Right renal pelvis (tissue), 4 donors: ENCODE data around the gene RELN. TPM values are rescaled to one million over a fixed set of nuclear protein-coding genes. Genes with fewer than 3 reads are reported as not detected.
"Not testable (repeated sequence)": the region's sequence is repeated elsewhere in the genome, so short reads cannot be mapped to it uniquely, and the experiment has no call there.

ENCODE experiments used
- DNase-seq, 4 donors: peaks; one replicate each; pipeline ENCODE4 v3.0.0-alpha.2; 2013; ENCODE audit warnings: low read depth in 4 of 4, low spot score in 3 of 4, missing footprints in 1 of 4
- polyA plus RNA-seq, 4 donors: library from polyadenylated mRNA; unstranded; fragments of 120-200 nt; gene quantifications; one replicate each; pipeline ENCODE4 v1.2.1, GENCODE V29; 2013; ENCODE audit not compliant: insufficient read length in 4 of 4

RELN gene
- polyA plus RNA-seq, 4 donors = 12.9 to 24.5 (median 18.7) TPM

DNA sequence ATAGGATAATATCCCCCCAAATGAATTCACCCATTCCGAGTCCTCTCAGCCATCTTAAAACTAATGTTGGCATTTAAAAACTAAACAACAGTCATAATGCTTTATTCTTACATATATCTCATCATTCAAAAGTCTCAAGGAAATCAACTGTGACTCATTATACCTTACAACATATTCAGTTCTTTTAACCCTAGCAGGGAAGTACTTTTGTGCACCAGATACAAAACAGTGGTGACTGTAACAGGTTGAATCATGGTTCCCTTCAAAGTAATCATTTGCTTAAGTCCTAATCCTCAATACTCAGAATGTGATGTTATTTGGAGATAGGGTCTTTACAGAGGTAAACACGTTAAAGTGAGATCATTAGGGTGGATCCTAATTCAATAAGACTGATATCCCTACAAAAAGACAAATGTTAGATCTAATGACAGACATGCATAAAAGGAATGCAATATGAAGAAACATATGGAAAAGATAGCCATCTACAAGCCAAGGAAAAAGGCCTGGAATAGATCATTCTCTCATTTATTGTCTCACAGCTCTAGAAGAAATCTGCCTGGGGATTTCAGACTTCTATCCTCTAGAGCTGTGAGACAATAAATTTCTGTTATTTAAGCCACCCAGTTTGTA lies 42.3 kb downstream of the RELN start:
- DNase-seq = no peak

DNA sequence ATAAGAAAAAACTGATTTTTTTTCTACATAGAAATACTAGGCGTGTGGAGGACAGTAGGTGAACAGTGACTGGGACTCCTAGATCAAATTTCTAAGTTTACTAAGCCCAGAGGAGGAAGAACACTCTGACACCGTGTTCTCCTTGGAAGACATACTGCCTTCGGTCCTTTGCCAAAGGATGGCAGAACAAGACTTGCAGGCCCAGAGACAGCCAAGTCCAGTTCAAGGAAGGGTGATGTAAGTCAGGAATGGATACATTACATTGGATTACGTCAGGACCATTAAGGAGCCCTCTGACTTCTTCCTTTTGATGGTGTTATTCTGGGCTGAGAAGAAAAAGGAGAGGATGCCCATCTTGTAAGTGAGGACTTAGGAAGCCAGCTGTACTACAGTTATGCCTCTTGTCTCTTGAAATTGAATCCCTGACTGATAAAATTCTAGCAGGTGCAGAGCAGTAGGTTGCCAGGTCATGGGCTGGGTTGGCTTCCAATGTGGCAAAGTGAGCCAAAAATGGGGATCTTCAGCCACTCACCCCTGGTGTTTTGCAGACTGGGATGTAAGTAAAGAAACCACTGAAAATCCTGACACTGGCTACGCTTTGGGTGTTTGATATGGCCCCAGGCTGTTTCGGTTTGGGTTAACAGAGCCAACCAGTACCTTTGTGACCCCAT lies 45.1 kb downstream of the RELN start:
- DNase-seq = no peak

DNA sequence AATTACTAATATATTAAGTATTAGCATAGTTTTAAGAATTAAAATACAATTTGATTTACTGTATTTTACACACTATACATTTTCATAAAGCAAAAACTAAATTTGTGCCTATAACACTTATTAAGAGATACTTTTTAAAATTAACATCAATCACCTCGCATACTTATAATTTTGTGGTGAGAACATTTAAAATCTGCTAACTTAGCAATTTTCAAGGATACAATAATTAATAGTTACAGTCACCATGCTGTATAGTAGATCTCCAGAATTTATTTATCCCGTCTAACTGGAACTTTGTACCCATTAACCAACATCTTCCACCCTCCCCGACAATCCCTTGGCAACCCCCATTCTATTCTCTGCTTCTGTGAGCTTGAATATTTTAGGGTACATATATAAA lies 47.5 kb downstream of the RELN start:
- no peak for DNase-seq

DNA sequence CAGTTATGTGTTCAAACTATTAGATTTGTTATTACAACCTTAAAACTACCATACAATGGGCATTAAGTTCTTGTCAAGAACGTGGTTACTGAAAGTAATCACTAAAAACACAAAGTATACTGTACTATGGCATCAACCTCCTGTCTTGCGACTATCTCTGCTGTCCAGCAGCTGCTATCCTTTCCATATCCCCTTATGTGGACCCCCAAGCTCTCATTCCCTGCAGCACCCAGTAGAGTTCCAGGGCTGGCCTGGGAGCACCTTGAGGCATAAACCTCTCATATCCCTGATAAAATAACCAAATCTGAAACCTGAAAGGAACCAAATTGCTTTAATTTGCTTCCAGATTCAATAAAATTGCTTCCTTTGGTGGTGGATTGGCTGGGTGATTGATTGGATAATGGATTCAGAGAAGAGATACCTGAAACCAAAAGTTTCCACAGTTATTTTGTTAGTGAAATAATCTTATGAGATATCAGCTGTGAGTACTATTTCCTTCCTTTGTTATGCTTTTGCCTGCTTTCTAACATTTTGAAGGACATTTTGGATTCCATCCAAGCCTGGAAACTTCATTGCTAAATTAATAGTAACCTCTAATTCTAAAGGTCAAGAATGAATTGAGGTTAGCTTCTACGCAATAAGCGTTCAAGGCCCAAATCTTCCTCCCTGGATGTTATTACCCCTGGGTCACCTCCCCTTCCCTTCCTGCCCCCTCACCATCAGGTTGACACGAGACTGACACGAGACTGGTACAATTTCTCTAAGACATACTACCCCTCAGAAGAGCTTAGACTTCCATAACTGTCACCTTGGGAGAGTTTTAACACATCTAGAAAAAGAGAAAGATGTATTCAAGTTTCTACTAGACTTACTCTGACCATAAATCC lies 48.8 kb downstream of the RELN start:
- DNase-seq = no peak

DNA sequence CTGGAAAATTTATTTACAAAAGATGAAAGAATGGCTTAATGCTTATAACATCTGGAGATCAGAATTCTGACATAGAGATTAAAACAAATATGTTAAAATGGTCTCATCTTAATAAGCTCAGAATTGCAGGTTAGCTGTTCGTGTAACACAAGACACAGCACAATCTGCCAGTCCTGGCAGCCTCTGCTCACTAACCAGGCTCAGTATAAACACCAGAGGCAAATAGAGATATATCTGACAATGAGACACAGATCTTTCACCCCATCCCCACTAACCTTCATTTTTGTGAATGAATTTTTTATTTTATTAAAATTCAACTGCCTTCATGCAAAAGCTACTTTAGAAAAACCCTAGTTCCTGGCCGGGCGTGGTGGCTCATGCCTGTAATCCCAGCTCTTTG lies 51.8 kb downstream of the RELN start:
- DNase-seq = no peak

DNA sequence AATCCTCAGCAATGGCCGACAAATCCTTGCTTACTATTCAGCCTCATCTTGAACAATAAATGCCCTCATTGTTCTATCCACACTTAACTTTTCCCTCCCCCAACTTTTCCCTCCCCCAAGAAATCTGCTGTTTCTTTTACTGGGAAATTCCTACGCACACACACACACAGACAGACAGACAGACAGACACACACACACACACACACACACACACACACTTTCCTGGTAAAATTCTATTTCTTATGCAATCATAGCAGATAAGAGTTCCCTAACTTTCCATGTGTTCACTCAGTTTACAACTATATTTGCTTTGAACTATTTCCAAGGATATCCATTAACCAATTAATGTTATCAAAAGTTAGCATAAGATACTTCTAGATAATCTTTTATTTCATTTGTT lies 52.9 kb downstream of the RELN start:
- DNase-seq = no peak

DNA sequence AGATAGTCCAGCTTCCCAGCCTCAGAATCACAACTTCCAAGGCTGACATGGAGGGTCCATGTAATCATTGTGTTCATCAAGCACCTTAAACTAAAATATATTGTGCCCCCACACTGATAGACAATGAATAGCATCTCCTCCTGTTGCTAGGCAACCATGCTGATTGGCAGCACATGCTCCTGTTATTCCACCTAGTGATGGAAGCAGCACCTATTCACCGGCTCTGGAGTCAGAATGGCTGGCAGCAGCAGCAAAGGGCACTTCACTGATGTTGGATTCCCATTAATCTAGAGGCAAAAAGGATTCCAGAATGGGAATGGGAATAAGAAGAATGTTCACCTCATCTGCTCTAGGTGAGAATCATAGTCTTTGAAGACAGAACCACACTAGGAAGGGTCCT lies 55.0 kb downstream of the RELN start:
- DNase-seq = no peak

DNA sequence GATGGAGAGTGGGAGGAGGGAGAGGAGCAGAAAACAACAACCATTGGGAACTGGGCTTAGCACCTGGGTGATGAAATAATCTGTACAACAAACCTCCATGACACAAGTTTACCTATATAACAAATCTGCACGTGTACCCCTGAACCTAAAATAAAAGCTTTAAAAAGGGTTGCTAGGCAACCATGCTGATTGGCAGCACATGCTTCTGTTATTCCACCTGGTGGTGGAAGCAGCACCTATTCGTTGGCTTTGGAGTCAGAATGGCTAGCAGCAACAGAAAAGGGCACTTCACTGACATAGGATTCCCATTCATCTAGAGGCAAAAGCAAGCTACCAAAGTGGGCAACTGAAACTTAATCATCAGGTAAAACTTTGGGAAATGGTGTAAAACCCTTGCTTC lies 57.1 kb downstream of the RELN start:
- DNase-seq = no peak

DNA sequence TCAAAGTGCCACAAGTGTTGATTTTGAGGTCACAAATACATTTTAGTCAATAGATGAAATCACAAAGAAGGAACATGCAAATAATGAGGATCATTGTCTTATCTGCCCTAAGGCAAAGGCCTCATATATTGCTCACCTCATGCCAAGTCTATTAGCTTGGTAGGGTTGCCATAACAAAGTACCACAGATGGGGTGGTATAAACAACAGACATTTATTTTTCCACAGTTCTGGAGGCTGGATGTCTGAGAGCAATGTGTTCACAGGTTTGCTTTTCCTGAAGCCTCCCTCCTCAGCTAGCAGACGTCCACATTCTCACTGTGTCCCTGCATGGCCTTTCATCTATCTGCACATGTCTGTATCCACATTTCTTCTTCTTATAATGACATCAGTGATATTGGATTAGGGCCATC lies 59.6 kb downstream of the RELN start:
- DNase-seq = no peak

DNA sequence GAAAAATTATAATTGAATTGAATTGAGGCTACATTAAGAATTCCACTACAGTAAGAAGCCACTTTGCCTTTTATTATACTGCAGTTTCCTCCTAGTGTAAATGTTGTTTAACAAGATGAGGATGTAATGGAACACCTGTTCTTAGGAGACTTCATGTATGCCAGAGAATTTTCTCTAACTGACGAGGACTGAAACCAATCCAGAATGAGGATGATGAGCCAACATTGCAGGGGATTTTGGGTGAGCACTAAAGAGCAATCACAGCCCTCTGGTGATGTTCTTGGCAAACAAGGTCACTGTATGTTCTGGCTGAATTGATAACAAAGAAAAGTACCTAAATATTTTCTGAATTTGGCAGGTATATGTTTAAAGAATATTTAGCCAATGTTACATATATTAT lies 60.9 kb downstream of the RELN start:
- DNase-seq = no peak

DNA sequence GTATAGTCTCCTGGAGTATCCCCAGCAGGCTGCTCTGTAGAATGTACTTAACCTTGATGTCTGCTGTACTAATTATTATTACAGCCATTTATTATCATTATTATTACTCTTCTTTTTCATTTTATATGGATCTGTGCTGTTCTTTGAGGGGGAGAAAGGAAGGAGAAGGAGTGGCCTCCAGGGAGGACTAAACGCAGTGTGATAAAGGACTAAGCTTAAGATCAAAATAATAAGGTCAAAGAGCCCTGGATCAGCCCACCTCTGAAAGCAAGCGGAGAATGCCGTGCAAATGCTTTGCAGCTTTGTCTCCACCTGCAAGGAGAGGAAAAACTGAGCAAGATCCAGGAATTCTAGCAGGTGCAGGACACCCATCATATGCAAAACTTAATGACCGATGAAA lies 65.3 kb downstream of the RELN start:
- no peak for DNase-seq

DNA sequence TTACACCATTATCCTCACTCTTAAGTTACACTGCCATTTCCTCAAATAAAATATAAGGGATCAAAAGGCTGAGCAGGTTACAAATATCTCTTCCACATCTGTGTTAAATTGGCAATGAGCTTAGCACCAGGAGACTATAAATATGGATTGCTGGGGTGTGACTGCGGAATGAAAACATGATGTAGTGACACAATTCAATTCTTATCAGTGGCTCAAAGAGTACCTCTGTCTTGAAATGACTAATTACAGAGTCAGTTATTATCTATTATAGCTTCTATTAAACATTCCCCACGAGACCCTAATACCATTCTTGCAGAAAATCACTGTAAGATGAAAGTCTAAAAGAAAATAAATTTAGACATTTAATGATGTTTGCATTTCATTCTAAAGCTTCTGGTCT lies 67.1 kb downstream of the RELN start:
- no peak for DNase-seq

DNA sequence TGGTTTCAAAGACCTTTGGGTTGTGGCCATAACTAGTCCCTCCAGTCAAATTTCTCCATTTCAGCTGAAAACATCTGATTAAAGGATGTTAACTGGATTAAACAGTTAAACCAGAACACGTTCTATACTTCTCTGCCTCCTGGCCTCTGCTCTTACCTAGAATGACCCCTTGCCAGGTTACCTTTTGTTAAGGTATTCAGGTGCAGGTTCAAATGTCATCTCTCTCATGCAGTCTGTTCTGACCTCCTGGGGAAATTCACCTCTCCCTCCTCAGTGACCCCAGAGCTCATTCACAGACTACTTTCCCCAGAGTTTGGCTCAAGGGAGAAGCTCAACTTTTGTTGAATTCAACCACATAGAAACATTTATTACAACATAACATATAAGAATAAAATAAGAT lies 67.8 kb downstream of the RELN start:
- DNase-seq = no peak

DNA sequence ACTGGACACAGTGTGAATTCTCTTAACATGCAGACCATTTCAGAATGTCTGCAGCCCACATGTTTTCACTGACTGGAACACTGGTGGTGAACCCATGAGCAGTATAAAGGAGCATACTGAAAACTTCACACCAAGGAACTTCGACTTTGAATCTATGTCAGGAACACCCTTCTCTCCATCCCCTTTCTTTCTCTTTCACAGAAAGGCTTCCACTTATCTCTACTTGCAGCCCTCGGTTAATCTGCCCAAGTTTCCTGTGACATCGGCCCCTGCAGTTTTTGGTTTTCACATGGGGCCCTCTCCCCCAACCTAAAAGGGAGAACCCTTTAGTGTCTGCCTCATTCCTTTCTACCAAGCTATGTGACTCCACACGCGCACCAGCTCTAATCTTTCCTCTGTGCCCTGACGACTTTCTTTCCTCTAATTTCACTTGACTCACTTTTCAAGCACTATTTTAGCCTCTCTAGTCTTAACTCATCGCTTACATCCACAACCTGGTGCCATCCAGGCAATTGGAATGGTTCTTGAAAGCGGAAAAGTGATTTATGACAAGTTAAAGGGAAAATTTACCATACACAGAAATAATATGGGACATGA lies 70.1 kb downstream of the RELN start:
- no peak for DNase-seq

DNA sequence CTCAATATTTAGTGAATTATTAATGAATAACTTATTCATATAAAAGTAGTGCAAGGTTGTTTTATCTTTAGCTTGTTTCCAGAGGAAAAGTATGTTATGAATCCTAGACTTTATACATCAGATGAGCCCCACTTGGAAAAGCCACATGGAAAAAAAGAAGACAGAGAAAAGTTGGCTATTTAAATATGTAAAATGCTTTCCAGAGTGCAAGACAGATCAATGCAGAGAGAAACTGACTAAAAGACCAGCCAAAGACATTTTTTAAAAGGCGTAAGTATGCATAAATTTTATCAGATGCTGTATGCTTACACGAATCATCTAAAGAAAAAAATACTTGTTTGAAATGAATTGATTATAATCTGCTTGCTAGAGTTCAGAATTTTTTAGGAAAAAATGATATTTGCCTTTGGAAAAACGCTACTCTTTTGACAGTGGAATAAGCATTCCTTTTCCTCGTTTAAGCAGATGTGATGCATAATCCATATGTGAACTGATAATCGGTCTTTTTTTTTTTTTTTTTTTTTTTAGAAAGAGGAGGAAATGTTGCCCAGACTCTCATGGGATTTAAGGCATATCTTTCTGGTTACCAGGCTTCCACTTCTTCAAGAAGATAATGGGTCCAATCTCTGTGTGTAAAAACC lies 70.7 kb downstream of the RELN start:
- no peak for DNase-seq

DNA sequence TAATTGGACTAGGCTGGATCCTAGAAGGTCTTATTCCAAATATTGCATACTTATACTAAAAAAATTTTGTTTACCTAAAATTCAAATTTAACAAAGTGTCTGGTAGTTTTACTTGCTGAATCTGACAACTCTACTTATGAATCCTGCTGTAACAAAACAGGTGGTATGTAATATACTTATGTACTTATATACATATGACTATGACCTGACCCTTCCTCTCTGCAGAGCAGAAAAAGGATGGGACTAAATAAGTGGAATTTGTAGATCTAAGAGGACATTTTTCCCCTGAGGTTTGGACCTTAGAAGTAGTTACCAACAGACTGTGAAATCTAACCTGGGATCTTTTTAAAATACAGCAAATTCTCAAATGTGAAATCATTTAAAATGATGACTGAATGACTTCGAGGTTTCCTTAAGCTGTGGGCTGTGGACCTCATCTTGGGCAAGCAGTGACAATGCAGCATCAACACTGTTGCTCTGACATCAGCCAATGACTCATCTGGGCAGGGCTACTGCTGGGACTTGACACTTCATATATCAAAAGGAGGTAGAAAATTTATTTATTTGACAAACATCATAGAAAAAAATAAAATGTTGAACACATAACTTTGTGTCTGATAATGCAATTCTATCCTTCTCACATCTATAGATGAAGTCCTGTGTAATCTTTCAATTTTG lies 73.6 kb downstream of the RELN start:
- no peak for DNase-seq

DNA sequence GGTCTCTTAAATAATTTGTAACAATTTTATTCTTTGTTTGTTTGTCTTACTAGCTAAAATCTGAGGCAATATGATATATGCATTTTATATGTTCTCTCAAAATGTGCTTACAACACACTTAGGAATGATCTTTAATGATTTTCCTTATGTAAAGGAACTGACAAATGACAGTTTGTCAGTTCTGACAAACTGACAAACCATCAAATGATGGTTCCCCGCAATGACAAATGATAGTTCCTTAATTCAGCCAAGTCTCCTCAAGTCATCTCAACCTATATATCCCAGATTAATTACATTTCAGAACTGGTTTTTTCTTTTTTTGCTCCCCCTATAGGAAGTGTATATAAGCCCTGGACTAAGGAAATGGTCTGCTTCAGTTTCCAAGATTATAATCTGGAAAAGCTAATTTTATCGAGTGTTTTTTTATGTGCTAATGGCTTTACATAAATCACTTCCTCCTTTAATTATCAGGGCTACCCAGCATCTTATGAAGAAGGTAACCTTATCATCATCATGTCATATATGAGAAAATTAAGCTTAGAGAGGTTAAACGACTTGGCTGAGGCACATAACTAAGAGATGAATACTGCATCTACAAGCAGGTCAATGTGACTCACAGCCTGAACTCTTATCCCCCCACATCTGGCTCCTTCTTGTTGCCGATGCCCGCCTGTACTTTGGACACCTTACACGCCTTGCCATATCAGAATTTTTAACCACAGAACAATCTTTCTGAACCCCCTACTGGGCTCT lies 75.1 kb downstream of the RELN start:
- no peak for DNase-seq

DNA sequence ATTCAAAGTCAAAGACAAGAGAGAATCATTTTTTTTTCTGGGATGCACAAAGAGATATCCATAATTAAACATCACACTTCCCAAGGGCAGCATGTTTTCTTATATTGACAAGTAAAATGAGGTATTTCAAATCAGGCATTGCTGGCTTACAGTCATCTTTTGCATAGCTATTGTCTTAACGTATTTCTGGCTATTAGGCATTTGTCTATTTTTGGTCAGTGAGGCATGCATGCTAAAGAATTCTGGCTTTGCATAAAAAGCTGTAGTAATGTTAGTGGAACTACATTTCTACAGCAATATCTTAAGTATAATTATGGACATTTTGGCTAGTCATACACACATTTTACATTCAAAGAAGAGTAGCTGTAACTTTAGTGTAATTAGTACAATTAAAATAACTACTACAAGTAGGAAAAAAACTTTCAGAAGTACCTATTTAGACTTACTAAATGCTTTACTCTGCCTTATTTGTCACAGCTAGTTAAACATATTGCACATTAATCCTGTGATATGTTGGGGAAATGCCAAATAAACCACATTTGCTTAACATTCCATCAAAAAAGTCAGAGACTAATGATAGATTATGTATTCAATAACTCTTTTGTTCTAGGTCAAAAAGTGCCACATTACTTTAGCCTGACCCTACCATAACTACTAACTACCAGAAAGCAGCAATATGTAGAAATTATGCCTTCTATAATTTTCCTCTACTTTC lies 76.4 kb downstream of the RELN start:
- no peak for DNase-seq

DNA sequence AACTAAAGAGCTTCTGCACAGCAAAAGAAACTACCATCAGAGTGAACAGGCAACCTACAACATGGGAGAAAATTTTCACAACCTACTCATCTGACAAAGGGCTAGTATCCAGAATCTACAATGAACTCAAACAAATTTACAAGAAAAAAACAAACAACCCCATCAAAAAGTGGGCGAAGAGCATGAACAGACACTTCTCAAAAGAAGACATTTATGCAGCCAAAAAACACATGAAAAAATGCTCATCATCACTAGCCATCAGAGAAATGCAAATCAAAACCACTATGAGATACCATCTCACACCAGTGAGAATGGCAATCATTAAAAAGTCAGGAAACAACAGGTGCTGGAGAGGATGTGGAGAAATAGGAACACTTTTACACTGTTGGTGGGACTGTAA lies 78.4 kb downstream of the RELN start:
- not testable (repeated sequence) for DNase-seq
